HG03520 (cell line): ENCODE data around the gene SLC39A7.

Experiments used
- ATAC-seq: cut with Tn5 transposase; IDR thresholded peaks from one replicate; pipeline ENCODE4 v1.9.1; 2021; ENCODE audit warnings: mild to moderate bottlenecking, moderate library complexity; ENCODE audit not compliant: unreplicated experiment

Gene SLC39A7

GRCh38 chr6:33189625-33190448 lies 10.8 kb upstream of the SLC39A7 start:
- no peak for ATAC-seq

GRCh38 chr6:33190504-33191107 lies 10.1 kb upstream of the SLC39A7 start:
- no peak for ATAC-seq

GRCh38 chr6:33191383-33192104 lies 9.1 kb upstream of the SLC39A7 start:
- ATAC-seq: no peak

- no peak for ATAC-seq
Observed at GRCh38 chr6:33192105-33192646, 8.5 kb upstream of the SLC39A7 start, which contains the start of gene COL11A2. TSS of gene COL11A2 (minus strand) at chr6:33192467. CDS start at chr6:33192240, 227 bp downstream.

- no peak for ATAC-seq
Observed at GRCh38 chr6:33192671-33193602, 7.7 kb upstream of the SLC39A7 start.

GRCh38 chr6:33193619-33194018 lies 7.0 kb upstream of the SLC39A7 start:
- no peak for ATAC-seq

- ATAC-seq: no peak
Observed at GRCh38 chr6:33194431-33194979, 6.2 kb upstream of the SLC39A7 start.

- ATAC-seq: no peak
Observed at GRCh38 chr6:33195304-33196165, 5.1 kb upstream of the SLC39A7 start.

GRCh38 chr6:33197431-33198048 lies 3.1 kb upstream of the SLC39A7 start:
- ATAC-seq: no peak

- no peak for ATAC-seq
Observed at GRCh38 chr6:33198159-33198852, 2.4 kb upstream of the SLC39A7 start.

- no peak for ATAC-seq
Observed at GRCh38 chr6:33198853-33199436, 1.7 kb upstream of the SLC39A7 start.

- peak; percentile 2 for ATAC-seq
Observed at GRCh38 chr6:33199687-33200218, 914 bp upstream of the SLC39A7 start.

GRCh38 chr6:33201147-33201545 lies 479 bp downstream of the SLC39A7 start:
- ATAC-seq: no peak

- ATAC-seq: no peak
Observed at GRCh38 chr6:33201935-33202334, 1.3 kb downstream of the SLC39A7 start.

GRCh38 chr6:33202799-33203198 lies 2.1 kb downstream of the SLC39A7 start:
- ATAC-seq: no peak

GRCh38 chr6:33203443-33204164 lies 2.9 kb downstream of the SLC39A7 start:
- no peak for ATAC-seq

GRCh38 chr6:33204165-33204414 lies 3.4 kb downstream of the SLC39A7 start:
- no peak for ATAC-seq
